HG02571 (cell line): ENCODE data around the gene KCNMB2.

Experiments used
- ATAC-seq: cut with Tn5 transposase; IDR thresholded peaks from one replicate; pipeline ENCODE4 v1.9.1; 2021; ENCODE audit warnings: mild to moderate bottlenecking, moderate library complexity; ENCODE audit not compliant: unreplicated experiment

The KCNMB2 gene

GRCh38 chr3:178567611-178568010 lies 31.4 kb downstream of the KCNMB2 start:
- no peak for ATAC-seq

DNA sequence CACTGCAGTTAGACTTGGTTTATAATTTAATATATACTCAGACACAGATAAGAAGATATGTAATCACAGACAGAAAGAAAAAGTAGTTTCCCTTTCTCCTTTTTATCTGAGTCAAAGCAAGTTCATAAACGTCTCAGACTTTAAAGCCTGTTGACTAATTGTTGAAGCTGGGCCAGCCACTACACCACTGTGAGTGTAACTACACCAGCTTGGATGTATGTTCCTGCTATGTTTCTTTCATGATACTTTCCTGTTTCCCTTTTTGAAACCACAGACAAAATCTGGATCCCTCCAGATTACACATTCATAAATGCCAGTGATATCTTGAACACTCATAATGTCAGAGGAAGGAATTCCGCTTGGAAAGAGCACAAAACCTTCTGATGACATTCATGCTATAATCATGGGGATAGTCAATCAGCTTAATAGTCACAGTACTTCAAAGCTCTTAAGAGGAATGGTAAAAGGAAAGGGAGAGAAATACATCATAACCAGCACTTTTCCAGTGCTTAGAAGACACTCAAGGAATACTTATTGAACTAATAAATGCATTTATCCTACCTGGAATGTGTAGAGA lies 32.0 kb downstream of the KCNMB2 start:
- ATAC-seq, result no peak

DNA sequence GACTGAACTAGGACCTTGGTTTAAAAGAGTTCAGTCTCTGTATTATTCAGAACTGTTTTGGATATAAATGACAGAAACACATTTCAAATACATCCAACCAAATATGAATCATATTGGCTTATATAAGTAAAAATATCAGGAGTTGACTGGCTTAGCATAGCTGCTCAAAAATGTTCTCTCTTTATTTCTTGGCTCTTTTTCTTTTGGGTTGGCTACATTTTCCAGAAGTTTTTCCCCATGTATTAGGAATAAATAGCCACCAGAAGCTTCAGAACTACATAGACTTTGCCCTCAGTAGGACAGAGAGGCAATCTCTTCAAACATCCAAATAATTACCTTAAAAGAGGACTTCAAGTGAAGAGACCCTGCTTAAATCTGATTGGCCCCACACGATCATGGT lies 32.7 kb downstream of the KCNMB2 start:
- no peak for ATAC-seq

GRCh38 chr3:178569826-178570225 lies 33.6 kb downstream of the KCNMB2 start:
- ATAC-seq, result no peak

DNA sequence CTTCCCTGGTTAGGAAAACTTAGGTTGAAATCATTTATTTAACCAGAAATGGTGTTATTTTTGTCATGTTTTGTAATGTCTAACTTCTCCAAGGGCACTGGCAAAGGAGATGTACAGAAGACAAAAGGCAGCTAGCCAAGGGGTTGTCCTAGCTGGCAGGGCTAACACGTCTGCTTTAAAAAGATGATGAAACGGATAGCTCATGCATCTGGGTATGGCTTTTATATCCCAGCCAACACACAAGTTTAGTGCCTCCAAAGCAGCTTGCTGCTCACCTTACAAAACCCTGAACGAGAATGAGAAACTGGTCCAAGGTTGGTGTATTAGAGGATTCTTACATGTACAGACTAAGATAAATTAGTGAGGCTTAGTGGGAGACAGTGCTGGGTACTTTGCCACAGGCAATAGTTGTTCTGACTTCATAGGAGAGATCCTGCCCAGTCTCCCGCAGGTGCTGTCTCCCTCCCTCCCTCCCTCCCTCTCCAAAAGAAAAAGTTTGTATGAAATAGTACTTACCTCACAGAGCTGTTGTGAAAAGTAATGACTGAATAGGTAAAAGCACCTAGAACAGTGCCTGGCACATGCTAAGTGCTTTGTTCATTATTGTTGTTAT lies 47.8 kb downstream of the KCNMB2 start:
- no peak for ATAC-seq

DNA sequence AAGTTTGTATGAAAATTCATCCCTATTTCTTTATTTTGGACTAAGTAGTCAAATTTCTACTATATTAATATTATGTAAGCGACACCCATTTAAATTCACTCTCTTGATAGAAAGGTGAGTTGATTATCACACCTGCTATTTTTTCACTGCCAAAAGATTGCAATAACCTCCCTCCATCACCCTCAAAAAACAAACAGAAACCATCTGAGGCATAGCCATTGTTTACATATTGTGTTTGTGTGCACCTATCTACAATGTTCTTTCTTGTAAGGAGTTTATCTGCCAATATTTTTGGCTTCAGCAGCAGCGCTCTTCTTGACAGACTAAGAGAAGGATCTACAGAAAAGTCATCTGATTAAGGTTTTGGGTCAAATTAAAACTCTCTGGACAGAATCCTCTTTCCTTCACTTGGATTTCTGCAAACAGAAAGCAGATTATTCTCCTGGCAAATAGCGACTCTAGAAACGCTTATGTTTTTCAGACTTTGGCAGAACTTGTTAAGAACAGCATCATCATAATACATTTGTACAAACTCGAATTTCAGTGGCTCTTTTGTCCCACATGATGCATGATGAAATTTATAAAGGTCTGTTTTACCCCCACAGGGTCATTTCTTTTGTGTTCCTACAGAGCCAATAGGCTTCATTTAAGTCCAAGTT lies 48.6 kb downstream of the KCNMB2 start:
- ATAC-seq, result no peak

GRCh38 chr3:178585454-178585853 lies 49.2 kb downstream of the KCNMB2 start:
- ATAC-seq, result no peak

DNA sequence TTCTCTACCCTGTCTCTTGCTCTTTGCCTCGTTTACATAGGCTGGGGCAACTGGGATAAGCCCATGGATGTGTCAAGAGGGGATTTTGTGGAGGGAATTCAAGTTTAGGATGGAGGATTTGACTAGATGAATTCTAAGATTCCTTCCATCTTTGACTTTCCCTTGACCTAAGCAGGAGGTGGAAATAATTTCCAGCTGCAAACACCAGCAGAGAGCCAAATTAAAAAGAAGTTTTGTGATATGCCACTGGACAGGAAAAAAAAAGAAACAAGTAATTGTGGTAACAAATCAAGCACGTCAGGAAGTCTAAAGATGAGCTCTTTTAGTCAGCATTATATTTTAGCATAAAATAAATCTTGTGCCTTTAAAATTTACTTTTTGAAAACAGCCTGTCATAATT lies 49.8 kb downstream of the KCNMB2 start:
- ATAC-seq, result no peak

GRCh38 chr3:178588628-178589027 lies 52.4 kb downstream of the KCNMB2 start:
- ATAC-seq, result no peak

- no peak for ATAC-seq
These were observed 57.5 kb downstream of the KCNMB2 start for GRCh38 chr3:178593786-178594185.

GRCh38 chr3:178597371-178597770 lies 61.1 kb downstream of the KCNMB2 start:
- ATAC-seq, result no peak

- no peak for ATAC-seq
These were observed 66.6 kb downstream of the KCNMB2 start for GRCh38 chr3:178602856-178603255.

- no peak for ATAC-seq
These were observed 67.5 kb downstream of the KCNMB2 start for GRCh38 chr3:178603735-178604134.

DNA sequence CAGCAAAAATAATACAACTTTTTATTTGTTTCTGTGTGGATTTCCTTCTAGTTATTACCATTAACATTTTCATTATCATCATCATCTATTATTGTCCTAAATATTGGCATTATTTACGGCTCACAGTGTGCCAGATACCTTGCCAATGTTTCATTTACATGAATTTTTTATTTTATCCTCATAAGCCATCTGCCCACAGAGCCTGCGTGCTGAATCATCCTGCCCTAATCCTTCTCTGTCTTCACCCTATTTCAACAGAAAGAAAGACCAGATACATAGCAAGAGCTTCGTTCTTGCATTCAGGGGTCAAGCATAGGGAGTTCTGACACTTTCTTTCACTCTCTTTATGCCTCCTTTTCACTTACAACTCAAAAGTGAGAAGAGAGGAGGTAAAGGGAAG lies 82.0 kb downstream of the KCNMB2 start:
- ATAC-seq, result no peak

DNA sequence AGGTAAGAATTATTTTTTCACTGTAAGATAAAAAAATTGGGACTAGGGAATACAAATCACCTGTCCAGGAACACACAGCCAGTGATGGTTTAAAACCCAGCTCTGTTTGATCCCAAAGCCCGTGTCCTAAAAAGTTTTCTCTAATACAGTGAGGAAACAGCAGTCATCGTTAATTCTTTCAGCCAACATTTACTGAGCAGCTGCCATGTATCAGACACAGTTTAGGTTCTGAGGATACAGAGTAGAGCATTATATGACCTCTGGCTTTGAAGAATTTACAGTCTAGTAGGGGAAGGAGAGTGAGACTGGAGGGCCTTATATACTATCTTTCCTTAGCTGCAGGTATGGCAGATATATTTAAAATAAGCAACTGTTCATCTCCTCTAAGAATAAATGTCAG lies 82.7 kb downstream of the KCNMB2 start:
- ATAC-seq, result no peak

DNA sequence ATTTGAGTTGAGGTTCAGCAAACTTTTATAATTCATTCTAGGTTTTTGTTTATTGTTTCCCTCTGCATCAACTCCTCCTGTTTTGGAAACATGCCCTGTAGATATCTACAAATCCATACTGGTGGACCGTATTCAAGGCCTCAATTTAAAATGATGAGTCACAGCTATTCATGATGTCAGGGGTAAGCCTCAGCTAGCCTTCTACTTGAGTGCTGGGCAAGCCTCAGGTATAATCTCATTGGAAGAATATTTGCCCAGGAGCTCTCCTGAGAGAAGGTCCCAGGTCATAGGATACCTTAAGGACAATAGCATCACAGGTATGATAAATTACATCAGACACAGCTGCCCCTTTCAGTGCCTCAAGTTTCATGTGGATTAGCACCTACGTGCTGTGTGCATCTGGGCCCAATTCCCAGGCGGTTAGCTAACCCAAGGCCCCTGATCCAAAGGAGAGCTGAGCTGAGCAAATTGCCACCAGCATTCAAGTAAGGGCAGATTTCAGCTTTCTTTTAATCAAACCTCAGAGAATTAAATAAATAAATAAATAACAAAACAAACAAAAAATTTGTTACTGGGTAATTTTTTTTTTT lies 87.5 kb downstream of the KCNMB2 start:
- no peak for ATAC-seq

- ATAC-seq, result no peak
These were observed 88.0 kb downstream of the KCNMB2 start for GRCh38 chr3:178624276-178624675.

DNA sequence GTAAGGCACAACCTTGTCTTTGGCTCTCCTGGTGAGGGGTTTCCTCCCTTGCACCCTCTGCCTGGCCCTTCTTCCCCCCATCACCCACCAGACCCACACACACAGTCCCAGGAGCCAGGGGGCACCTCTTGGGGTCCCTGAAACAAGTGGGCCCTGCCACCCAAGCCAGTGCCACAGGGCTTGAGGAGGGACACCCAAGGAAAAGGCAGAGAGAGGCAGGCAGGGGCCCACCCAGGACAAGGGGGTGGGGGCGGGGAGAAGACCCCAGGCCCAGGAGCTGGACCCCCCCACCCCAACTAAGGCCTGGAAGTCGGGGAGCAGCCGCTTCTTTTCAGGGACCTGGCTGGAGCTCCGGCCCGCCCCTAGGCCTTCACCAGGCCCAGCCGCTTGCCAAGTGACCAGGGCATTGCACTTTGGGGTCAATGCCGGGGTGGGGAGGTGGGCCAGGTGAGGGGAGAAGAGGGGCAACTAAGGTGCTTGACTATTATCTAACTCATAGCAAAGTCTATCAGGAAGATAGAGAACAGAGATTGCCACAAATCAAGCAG lies 88.9 kb downstream of the KCNMB2 start:
- no peak for ATAC-seq

GRCh38 chr3:178628037-178628436 lies 91.8 kb downstream of the KCNMB2 start:
- no peak for ATAC-seq

GRCh38 chr3:178629430-178630178 lies 93.4 kb downstream of the KCNMB2 start:
- ATAC-seq, result no peak

DNA sequence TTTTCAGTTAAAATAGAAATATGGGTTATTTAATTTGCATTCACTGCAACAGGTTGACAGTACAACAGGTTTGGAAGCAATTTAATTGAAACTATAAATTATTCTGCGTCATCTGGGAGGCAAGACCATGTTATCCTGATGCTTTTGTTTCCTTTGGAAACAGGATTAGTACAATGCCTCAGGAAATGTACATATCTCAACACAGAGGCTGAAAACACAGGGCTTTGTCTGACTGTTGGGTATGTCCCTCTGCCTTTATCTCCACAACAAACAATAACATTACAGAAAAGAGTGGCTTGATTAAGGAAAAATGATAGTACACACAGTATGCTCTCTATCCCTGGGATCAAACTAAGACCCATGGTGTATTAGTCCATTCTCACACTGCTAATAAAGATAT lies 95.7 kb downstream of the KCNMB2 start:
- ATAC-seq, result no peak
